Effector CD4-positive, alpha-beta T cell (primary cell): ENCODE results near the gene ACP6.
A peak's percentile ranks its signal among the peaks of the same experiment; 100 is the strongest.
"Not testable (repeated sequence)": the region's sequence is repeated elsewhere in the genome, so short reads cannot be mapped to it uniquely, and the experiment has no call there.

ENCODE experiments used
- DNase-seq: peaks from one replicate; pipeline ENCODE4 v3.0.0-alpha.2; 2020
- total RNA-seq: gene quantifications from one replicate; lab custom pipeline; 2026; lab: John Stamatoyannopoulos, UW

ACP6 gene
- 8.6 reads per million, percentile 29 among the genes with 10 or more reads in this experiment for total RNA-seq

GRCh38 chr1:147670319-147671001 lies at the start of gene ACP6:
ACP6 (minus strand) TSS chr1:147670524; CDS start chr1:147670048, 476 bp downstream.
- DNase-seq: peak; percentile 79

GRCh38 chr1:147719711-147720225 lies 49.4 kb upstream of the ACP6 start:
- DNase-seq: no peak

- no peak for DNase-seq
Observed at GRCh38 chr1:147719029-147719698, 48.8 kb upstream of the ACP6 start.

- DNase-seq: no peak
Observed at GRCh38 chr1:147717706-147718097, 47.4 kb upstream of the ACP6 start.

GRCh38 chr1:147717051-147717705 lies 46.9 kb upstream of the ACP6 start:
- DNase-seq: peak; percentile 13

GRCh38 chr1:147712605-147713004 lies 42.3 kb upstream of the ACP6 start:
- no peak for DNase-seq

- peak; percentile 38 for DNase-seq
Observed at GRCh38 chr1:147700042-147701006, 30.0 kb upstream of the ACP6 start.

- no peak for DNase-seq
Observed at GRCh38 chr1:147699686-147700041, 29.3 kb upstream of the ACP6 start.

GRCh38 chr1:147683163-147683763 lies 12.9 kb upstream of the ACP6 start:
- no peak for DNase-seq

- not testable (repeated sequence) for DNase-seq
Observed at GRCh38 chr1:147680608-147681235, 10.4 kb upstream of the ACP6 start.

GRCh38 chr1:147677681-147678080 lies 7.4 kb upstream of the ACP6 start:
- not testable (repeated sequence) for DNase-seq

GRCh38 chr1:147676311-147677085 lies 6.2 kb upstream of the ACP6 start:
- no peak for DNase-seq

- no peak for DNase-seq
Observed at GRCh38 chr1:147673816-147674215, 3.5 kb upstream of the ACP6 start.

- no peak for DNase-seq
Observed at GRCh38 chr1:147673406-147673805, 3.1 kb upstream of the ACP6 start.

GRCh38 chr1:147669469-147670318 lies 630 bp downstream of the ACP6 start:
- peak; percentile 15 for DNase-seq

- DNase-seq: no peak
Observed at GRCh38 chr1:147665521-147665920, 4.8 kb downstream of the ACP6 start.

- DNase-seq: no peak
Observed at GRCh38 chr1:147664206-147664605, 6.1 kb downstream of the ACP6 start.

GRCh38 chr1:147654511-147654910 lies 15.8 kb downstream of the ACP6 start:
- no peak for DNase-seq

- DNase-seq: no peak
Observed at GRCh38 chr1:147652306-147652705, 18.0 kb downstream of the ACP6 start.

- DNase-seq: no peak
Observed at GRCh38 chr1:147651466-147651865, 18.9 kb downstream of the ACP6 start.
